HG03432 (cell line): ENCODE data around the gene MAP3K15.

Source experiments
- ATAC-seq: cut with Tn5 transposase; IDR thresholded peaks from one replicate; pipeline ENCODE4 v1.9.1; 2021; ENCODE audit warnings: mild to moderate bottlenecking, moderate library complexity; ENCODE audit not compliant: unreplicated experiment

MAP3K15 gene, protein sequence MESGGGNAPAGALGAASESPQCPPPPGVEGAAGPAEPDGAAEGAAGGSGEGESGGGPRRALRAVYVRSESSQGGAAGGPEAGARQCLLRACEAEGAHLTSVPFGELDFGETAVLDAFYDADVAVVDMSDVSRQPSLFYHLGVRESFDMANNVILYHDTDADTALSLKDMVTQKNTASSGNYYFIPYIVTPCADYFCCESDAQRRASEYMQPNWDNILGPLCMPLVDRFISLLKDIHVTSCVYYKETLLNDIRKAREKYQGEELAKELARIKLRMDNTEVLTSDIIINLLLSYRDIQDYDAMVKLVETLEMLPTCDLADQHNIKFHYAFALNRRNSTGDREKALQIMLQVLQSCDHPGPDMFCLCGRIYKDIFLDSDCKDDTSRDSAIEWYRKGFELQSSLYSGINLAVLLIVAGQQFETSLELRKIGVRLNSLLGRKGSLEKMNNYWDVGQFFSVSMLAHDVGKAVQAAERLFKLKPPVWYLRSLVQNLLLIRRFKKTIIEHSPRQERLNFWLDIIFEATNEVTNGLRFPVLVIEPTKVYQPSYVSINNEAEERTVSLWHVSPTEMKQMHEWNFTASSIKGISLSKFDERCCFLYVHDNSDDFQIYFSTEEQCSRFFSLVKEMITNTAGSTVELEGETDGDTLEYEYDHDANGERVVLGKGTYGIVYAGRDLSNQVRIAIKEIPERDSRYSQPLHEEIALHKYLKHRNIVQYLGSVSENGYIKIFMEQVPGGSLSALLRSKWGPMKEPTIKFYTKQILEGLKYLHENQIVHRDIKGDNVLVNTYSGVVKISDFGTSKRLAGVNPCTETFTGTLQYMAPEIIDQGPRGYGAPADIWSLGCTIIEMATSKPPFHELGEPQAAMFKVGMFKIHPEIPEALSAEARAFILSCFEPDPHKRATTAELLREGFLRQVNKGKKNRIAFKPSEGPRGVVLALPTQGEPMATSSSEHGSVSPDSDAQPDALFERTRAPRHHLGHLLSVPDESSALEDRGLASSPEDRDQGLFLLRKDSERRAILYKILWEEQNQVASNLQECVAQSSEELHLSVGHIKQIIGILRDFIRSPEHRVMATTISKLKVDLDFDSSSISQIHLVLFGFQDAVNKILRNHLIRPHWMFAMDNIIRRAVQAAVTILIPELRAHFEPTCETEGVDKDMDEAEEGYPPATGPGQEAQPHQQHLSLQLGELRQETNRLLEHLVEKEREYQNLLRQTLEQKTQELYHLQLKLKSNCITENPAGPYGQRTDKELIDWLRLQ (N-terminal part only)

DNA sequence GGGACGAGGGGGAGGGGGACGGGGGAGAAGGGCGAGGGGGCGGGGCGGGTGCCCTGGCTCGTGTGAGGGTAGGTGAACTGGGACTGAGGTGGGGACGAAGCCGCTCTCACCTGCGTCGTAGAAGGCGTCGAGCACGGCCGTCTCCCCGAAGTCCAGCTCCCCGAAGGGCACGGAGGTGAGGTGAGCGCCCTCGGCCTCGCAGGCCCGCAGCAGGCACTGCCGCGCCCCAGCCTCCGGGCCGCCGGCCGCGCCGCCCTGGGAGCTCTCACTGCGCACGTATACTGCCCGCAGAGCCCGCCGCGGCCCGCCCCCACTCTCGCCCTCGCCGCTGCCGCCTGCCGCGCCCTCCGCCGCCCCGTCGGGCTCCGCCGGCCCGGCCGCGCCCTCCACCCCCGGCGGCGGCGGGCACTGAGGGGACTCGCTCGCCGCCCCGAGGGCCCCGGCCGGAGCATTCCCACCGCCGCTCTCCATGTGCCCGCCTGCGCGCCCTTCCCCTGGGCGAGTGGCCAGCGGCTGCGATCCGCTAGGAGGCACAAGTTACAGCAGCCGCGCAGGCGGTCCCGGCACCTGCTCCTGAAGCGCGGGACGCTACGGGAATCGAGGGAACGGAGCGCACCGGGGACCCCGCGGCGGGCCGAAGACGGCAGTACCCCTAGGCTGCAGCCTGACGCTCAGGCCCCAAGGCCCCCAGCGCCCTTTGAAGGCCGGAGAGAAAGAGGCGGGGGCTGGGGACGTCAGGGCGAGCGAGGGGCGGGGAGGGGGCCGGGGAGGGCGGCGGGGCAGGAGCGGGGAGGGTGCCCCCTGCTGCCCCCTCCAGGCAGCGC is at the start of gene MAP3K15:
MAP3K15 (minus strand) TSS at position 718 of the 824 bp plus-strand sequence; CDS start at position 471, 247 bp downstream.
- ATAC-seq: no peak

DNA sequence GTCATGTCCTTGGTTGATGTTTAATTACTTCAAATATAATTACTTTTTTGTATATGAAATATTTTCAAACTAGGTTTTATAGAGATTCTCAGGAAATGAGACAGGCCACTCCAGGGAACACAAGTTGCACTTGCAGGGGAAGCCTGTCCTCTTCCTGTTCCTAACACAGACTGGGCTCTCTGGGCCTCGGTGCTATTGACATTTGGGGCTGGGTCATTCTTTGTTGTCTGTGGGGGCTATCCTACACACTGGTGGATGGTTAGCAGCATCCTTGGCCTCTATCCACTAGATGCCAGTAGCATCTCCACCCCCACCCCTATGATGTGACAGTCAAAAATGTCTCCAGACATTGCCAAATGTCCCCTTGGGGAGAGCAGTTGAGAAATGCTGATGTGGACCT is 49.3 kb upstream of the MAP3K15 start:
- no peak for ATAC-seq

DNA sequence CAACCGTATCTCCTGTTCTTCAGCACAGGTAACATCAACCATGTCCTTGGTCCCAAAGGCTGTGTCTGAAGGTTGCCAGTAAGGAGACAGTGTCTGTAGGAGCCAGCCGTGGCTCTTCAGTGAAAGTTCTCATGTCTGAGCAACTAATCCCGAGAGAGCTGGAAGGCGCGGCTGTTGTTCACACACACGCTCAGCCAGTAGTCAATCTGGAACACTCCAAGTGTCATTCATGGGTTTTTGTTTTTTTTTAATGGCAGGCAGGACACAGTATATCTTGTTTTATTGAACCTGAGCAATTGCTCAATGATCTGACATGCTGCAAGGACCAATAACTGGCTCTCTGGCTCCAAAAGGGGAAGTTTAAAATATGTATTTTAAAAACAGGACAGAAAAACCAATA is 48.4 kb upstream of the MAP3K15 start:
- ATAC-seq: peak; percentile 50

DNA sequence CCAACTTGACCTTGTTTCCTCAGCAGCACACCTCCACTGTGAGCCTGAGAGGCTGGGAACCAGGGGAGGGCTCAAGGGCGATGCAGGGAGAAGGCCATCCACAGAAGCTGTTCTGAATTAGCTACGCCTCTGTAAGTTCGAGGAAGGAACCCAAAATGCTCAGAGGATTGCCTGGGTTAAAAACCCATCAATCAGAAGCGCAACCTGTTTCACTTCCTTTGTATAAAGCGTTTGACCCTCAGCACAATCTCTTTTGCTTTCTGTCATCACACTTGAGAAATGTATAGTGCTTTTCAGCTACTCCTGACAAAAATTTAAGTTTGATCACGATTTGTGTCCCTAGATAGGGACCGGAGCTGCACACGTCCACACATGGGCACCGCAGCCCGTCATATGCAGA is 48.0 kb upstream of the MAP3K15 start:
- ATAC-seq: peak; percentile 70

DNA sequence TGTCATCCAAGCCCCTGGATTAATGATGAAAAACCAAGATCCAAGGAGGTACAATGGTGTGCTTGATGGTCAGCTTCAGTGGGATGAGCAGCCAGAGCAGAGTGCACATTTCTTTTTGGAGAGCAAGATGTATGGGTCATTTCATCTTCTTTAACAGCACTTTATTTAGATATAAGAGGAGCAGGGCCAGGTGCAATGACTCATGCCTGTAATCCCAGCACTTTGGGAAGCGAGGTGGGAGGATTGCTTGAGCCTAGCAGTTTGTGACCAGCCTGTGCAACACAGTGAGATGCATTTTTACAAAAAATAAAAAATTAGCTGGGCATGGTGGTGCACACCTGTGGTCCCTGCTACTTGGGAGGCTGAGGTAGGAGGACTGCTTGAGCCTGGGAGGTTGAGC is 45.3 kb upstream of the MAP3K15 start:
- no peak for ATAC-seq

DNA sequence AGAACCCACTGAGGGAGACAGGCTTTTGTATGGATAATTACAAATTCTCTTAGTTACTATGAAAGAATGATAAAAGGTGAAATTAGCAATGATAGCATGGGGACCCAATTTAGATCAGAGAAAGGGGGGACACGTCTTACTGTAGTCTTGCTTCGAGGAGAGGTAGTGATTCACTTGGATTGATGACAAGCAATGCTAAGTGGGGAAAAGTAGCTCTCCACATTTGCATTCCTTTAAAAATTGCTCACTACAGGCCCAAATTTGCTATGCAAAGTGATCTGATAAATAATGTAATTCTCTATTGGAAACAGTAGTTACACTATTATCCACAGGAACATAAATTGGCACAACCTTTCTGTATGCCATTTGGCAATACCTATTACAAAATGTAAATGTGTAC is 42.5 kb upstream of the MAP3K15 start:
- no peak for ATAC-seq

DNA sequence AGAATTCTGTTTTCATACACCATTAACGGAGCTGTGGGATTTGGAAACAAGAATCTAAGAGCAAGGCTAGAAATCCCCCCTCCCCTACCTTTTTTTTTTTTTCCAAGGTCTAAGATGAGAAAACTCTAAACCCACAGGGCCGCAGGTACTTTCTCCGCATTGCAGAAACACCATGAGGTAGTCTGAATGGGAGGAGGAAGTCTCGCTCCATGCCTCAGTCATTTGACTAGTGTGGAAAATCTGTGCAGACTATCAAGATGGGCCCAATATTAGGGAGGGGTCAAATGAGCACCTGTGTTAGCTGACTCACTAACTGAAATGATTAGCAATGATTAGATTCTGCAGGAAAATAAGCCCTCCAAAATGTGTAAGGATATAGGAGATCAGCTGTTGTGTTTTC is 40.9 kb upstream of the MAP3K15 start:
- ATAC-seq: no peak

DNA sequence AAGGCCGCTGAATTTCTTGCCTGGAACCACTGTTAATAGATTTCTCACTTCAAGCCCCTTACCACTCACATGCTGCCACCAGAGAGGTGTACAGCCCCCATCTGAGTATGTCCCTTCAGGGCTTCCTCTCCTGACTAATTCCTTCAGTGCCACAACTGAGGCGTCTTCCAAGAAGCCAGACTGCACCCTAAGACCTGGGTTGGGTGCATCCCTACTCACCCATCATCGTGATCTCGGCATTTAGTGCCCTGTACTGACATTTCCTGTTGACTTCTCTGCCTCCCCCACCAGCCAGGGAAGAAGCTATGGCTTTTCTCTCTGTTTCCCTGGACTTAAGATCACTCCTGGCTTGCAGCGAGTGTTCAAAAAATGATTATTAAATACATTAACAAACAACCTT is 40.4 kb upstream of the MAP3K15 start:
- ATAC-seq: no peak

DNA sequence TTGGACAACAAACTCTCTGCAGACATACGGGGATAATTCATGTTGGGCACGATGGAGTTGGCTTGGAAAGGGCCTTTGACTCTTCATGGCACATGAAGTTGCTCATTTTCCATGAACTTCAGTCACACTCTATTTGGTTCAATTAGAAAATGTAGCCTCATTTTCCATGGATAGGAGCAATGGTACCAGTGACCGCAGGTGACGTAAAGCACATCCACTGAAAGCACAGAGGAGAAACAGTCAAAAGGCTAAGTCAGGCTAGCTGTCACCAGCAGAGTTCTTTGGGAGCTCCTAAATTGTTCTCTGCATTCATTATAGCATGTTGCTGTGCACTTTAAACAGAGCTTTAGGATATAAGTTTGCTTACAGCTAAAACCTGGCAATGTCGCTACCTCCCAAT is 39.9 kb upstream of the MAP3K15 start:
- ATAC-seq: no peak

DNA sequence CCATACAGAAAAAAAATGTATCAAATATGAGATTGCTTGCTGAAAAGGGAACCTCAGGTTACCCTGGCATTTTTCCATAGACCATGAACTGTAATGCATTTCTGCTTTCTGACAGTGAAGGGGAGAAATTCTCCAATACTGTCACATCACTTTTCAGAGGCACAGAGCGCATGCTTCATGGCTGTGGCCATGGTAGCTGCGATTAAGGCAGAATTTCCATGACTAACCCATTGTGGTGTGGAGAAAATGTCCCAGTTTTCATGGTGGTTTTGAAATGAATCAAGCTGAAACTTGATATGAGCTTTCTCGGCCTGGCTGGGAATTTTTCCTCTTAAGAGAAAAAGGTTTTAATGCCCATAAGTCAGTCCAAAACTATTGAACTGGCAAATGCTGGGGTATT is 39.5 kb upstream of the MAP3K15 start:
- ATAC-seq: no peak

DNA sequence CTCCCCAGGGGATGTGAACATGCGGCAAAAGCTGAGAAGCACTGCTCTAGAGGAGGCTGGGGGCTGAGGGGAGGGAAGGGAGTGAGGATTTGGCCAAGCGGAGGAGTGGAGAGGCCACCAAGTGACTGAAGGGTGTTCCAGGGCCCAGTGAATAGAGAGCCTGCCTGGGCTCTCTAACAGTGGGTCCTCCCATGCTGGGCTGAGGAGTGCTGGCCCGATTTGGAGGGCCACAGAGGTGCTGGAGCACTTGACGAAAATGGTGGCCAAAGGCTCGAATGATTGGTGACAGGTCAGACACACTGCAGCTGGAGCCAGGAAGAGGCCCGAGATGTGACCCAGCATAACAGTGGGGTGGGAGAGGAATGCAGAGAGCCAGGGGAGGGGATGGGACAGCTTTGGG is 37.5 kb upstream of the MAP3K15 start:
- ATAC-seq: no peak

DNA sequence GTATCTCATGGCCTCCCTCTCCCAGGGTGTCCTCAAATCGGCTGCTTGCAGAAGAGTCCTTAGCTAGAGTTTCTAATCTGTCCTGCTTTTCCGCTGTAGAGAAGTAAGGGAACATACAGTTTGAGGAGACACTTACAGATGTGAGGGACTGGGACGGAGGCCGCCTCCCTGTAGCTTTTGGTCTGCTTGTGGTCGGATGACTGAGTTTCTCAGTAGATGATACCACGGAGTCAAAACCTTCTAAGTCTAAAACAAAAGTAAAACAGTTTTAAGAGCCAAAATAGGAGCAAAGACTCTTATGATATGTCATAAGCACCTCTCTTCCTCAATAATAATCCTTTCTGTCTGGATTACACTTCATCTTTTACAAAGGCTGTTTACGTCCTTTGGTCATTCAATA is 34.5 kb upstream of the MAP3K15 start:
- ATAC-seq: no peak

DNA sequence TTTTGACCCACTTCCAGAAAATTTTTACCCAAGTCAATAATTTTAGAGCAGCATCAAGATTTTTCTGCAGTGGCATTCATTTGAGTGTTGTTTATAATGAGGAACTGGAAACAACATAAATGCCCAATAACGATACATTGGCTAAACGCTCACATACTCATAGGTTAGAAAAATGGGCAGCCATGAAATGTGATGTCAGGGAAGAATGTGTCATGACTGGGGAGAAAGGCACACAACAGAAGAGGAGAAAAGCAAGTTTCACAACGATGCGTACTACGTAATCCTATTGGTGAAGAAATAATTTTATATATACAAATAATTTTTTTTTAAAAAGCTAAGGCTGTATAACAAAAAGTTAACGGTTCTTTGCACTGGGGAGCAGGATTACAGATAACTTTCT is 33.6 kb upstream of the MAP3K15 start:
- ATAC-seq: no peak

DNA sequence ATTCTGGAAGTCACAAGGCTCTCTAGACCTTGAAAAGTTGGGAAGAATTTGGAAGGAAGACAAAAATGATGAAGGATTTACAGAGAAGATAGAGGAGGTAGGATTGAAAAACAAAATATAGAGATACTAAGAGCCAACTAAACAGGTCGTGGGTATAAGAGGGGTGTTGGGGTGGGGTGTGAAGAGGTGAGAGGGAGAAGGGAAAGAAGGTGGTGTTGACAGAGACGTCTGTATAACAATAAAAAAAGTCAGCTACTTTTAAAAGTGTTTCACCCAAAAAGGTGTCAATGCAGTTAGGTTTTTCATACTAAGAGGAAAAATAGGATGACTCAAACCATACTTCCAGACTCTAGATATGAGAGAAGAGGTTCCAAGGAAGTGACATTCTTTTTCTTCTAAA is 33.0 kb upstream of the MAP3K15 start:
- no peak for ATAC-seq

DNA sequence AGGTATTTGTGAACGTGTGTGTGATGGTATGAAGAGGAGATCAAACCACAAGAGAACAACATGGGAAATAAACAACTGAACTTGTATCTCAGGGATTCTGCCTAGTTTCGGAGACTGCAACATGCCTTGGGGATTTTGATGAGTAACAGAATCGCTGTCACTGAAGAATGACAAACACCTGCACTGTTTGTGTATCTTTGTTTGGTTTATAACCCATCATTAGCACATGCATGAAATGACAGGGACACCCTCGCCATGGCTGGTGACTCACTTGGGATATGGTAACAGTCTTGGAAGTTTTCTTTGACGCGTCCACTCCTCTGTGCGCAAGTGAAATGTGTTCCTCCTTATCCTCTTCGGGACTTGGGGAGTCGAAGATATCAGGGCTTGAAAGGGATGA is 30.3 kb upstream of the MAP3K15 start:
- ATAC-seq: no peak

DNA sequence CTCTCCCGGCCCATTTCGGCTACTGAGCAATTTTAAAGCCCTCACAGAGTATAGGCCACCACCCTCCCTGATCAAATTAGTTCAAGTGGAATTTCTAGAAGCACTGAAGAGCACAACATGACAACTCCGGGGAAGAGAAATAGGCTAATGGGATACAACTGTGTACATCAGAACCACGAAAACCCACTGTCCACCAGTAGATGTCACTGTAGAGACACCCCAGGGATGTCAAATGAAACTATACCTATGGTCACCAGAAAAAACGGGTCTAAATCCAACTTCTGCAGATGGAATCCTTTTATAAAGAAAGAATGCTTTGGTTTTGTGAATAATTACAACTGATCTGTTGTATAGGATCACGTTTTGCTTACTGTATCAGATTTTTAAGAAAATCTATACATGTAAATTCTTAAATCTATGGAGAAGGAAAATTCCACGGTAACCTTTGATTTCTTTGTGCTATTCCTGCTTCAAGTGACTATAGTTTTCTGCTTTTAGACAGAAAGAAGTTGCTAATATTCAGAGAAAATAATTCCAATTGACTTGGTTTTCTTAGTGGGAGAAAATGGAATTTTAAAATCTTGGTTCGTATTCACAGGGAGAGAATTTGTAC is 29.5 kb upstream of the MAP3K15 start:
- ATAC-seq: no peak

DNA sequence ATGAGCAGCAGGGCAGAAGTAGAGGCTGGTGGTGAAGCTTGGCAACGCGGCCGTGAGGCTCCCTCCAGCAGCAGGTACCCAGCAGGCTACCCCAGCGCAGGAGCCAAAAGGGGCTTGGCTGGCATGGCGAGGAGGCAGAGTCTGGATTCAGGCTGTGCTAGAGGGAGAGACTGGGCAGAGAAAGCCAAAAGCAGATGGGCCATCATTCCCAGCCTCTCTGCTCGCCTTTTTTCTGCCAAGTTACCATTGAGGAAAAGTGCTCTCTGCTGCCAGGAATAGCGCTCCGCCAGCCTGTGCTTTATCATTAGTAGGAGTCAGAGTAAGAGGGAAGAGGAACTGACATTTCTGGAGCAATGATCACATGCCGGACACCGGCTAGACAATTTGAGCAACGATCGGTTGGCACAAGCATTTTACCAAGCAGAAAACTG is 28.7 kb upstream of the MAP3K15 start:
- ATAC-seq: no peak

DNA sequence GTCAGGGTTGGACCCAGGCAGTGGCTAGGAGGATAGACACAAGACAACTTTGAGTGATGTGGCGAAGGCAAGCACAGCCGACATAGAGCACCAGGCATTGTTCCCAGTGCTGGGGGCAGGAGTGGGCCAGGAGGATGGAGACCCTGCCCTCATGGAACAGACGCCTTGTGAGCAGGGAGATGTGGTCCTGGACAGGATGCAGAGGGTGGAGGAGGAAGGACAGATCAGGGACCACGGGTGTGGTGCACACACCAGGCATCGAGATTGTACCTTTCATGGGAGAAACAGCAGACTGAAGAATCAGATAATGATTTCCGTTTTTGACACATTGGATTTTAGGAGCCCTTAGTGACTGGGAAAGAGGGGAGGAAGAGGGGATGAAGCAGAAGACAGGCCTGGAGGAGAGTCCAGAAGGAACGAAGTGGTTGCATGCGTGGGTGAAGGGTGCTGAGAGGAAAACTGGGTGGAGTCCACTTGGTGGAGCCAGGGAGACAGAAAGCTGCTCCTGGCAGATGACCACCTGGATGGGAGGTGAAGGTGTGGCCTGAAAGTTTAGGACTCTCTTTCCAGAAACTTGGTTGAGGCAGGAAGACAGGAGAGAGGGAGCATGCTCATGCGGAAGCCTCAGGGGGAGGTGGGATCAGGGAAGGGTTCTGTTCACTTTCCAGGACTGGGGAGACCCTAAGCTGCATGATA is 27.9 kb upstream of the MAP3K15 start:
- ATAC-seq: no peak

DNA sequence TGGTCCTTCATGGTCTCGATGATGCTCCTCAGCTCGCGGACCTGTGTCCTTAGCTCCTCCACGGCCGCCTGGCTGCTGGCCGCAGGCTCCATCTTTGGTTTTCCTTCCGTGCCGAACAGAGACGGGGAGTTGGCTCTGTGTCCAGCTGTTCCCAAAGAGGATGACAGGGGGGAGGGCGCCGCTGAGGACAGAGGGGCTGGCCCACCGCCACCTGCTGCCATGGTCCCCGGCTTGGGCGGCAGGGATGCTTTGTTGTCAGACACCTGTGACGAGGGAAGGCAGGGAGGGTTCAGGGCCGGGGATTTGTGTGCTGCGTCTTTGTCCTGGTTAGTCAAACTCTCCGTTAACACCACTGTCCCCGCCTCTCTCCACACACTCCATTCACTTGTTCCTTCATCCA is 26.6 kb upstream of the MAP3K15 start:
- no peak for ATAC-seq
